NCI-H146 treated with DMSO at 0.1 percent for 48 hours (cell line): ENCODE results near the gene SEC14L6.
"Not testable (repeated sequence)": the region's sequence is repeated elsewhere in the genome, so short reads cannot be mapped to it uniquely, and the experiment has no call there.

Experiments
- DNase-seq: peaks from one replicate; lab custom pipeline; 2025; ENCODE audit not compliant: unreplicated experiment; lab: John Stamatoyannopoulos, UW

The SEC14L6 gene

GRCh38 chr22:30546616-30547015, at the start of gene SEC14L6:
Gene SEC14L6, minus strand, starts transcription at chr22:30546741. Its CDS starts 59 bp downstream, at chr22:30546682.
- no peak for DNase-seq

- DNase-seq: no peak
Observed at GRCh38 chr22:30596199-30596598, 49.7 kb upstream of the SEC14L6 start.

- DNase-seq: not testable (repeated sequence)
Observed at GRCh38 chr22:30592360-30592713, 45.8 kb upstream of the SEC14L6 start.

GRCh38 chr22:30591588-30592359, 45.2 kb upstream of the SEC14L6 start, which contains the start of gene PES1:
Gene PES1, minus strand, starts transcription at chr22:30591910. Its CDS starts 77 bp downstream, at chr22:30591833.
- peak; percentile 91 for DNase-seq

GRCh38 chr22:30591191-30591587, 44.6 kb upstream of the SEC14L6 start:
- no peak for DNase-seq

- DNase-seq: no peak
Observed at GRCh38 chr22:30586414-30586813, 39.9 kb upstream of the SEC14L6 start.

- DNase-seq: no peak
Observed at GRCh38 chr22:30584441-30584840, 37.9 kb upstream of the SEC14L6 start.

- DNase-seq: no peak
Observed at GRCh38 chr22:30582788-30583545, 36.4 kb upstream of the SEC14L6 start.

- DNase-seq: no peak
Observed at GRCh38 chr22:30582051-30582450, 35.5 kb upstream of the SEC14L6 start.

GRCh38 chr22:30580896-30581295, 34.4 kb upstream of the SEC14L6 start:
- no peak for DNase-seq

GRCh38 chr22:30578481-30578880, 31.9 kb upstream of the SEC14L6 start:
- DNase-seq: no peak

GRCh38 chr22:30575859-30576258, 29.3 kb upstream of the SEC14L6 start:
- DNase-seq: no peak

GRCh38 chr22:30574997-30575671, 28.6 kb upstream of the SEC14L6 start:
- no peak for DNase-seq

GRCh38 chr22:30574095-30574981, 27.8 kb upstream of the SEC14L6 start, which contains the start of gene GAL3ST1:
Gene GAL3ST1, minus strand, starts transcription at chr22:30574665. Its CDS starts 17,273 bp downstream, at chr22:30557392.
- DNase-seq: no peak

- DNase-seq: no peak
Observed at GRCh38 chr22:30573594-30574094, 27.1 kb upstream of the SEC14L6 start.

GRCh38 chr22:30572840-30573593, 26.5 kb upstream of the SEC14L6 start:
- no peak for DNase-seq

- DNase-seq: no peak
Observed at GRCh38 chr22:30572210-30572609, 25.7 kb upstream of the SEC14L6 start.

- no peak for DNase-seq
Observed at GRCh38 chr22:30569674-30570202, 23.2 kb upstream of the SEC14L6 start.

- DNase-seq: no peak
Observed at GRCh38 chr22:30568137-30568805, 21.7 kb upstream of the SEC14L6 start.
